ENCODE results near the gene PIK3C2A. TPM values are rescaled to one million over a fixed set of nuclear protein-coding genes. Genes with fewer than 3 reads are reported as not detected.

PIK3C2A gene
- total and polyA plus RNA-seq, 2 donors (not counting 1 experiment from before 2014, with no cell fraction given): 7.0 to 48.8 TPM

DNA sequence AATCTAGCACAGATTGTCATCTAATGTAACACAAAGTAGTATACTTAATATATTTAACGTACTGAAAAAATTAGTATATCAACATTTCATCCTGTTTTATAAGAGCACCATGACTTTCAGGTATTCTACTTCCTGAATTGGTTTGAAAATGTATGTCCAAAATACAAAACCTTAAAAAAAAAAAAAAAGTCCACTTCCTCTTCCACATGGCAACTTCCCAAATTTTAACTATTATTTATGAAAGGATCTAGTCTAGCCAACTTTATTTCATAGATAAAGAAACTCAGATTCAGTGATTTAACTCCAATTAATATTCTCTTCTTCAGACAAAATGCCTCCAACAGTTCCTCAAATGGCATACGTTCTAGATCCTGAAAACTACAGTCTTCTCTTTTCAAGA is 44.0 kb downstream of the PIK3C2A start:
- H3K27me3 ChIP-seq (replicated peaks in 1 of 4; ENCODE audit: control extremely low read depth in 1 of 4, control insufficient read depth in 3 of 4, insufficient read depth in 4 of 4, low read length in 3 of 4): no peaks in the 10 kb centered on the region
- peaks cover 44% of the 10 kb centered on the region for H3K79me2 ChIP-seq (ENCODE audit: control insufficient read depth, insufficient read depth, low read length)
- no peaks in the 10 kb centered on the region for H3K9me3 ChIP-seq (ENCODE audit: control extremely low read depth in 1 of 3, control insufficient read depth in 2 of 3, insufficient read depth in 1 of 3, low read length in 2 of 3)
- WGBS (ENCODE audit: insufficient coverage): 100% methylated on average over 1 of the region's 2 CpGs
- no peak overlapping the region for H3K4me2 ChIP-seq (replicated peaks; ENCODE audit: low read depth, low read length, poor library complexity, severe bottlenecking)
- Mint-ChIP-seq H3K4me1 (peaks cover 48% of the 10 kb centered on the region), H3K27me3 (no peaks in the 10 kb centered on the region), H3K9me3 (ENCODE audit: insufficient read depth) (no peaks in the 10 kb centered on the region), H3K4me3 (no peak overlapping the region), H3K27ac (no peak overlapping the region)
- no peak overlapping the region for H3K27ac ChIP-seq (ENCODE audit: low read length in 2 of 2)
- peaks cover 0 to 8% of the 10 kb centered on the region in 2 experiments for H3K36me3 ChIP-seq (replicated peaks in 1 of 2; ENCODE audit: control extremely low read depth in 1 of 2, control insufficient read depth in 1 of 2, extremely low read depth in 1 of 2, insufficient read depth in 2 of 2, low read length in 1 of 2)
- H4K20me1 ChIP-seq (ENCODE audit: control insufficient read depth, insufficient read depth, low read length, poor library complexity, severe bottlenecking): peaks cover 16% of the 10 kb centered on the region
- no peak for ATAC-seq (ENCODE audit: low read depth)
- DNase-seq: no peak
- H3K9ac ChIP-seq (ENCODE audit: low read length): no peak overlapping the region
- H3K4me1 ChIP-seq (ENCODE audit: control insufficient read depth in 2 of 2, insufficient read depth in 2 of 2, low read length in 2 of 2): peaks cover 19 to 37% of the 10 kb centered on the region in 2 donors
- no peak overlapping the region for H2AFZ ChIP-seq (ENCODE audit: insufficient read depth, low read depth, low read length, poor library complexity, severe bottlenecking)
- CTCF ChIA-PET: no interaction called here
- H3K4me3 ChIP-seq (ENCODE audit: control extremely low read depth in 1 of 5, extremely low read depth in 1 of 5, insufficient read depth in 1 of 5, low read depth in 2 of 5, low read length in 4 of 5): no peak overlapping the region
- intact Hi-C loops (cut with micrococcal nuclease): no loop called here
- POLR2A ChIA-PET: no interaction called here
- TF ChIP-seq, protein P1, sequence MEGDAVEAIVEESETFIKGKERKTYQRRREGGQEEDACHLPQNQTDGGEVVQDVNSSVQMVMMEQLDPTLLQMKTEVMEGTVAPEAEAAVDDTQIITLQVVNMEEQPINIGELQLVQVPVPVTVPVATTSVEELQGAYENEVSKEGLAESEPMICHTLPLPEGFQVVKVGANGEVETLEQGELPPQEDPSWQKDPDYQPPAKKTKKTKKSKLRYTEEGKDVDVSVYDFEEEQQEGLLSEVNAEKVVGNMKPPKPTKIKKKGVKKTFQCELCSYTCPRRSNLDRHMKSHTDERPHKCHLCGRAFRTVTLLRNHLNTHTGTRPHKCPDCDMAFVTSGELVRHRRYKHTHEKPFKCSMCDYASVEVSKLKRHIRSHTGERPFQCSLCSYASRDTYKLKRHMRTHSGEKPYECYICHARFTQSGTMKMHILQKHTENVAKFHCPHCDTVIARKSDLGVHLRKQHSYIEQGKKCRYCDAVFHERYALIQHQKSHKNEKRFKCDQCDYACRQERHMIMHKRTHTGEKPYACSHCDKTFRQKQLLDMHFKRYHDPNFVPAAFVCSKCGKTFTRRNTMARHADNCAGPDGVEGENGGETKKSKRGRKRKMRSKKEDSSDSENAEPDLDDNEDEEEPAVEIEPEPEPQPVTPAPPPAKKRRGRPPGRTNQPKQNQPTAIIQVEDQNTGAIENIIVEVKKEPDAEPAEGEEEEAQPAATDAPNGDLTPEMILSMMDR (IDR thresholded peaks at IDR 0.05): no peak
- TF ChIP-seq EZH2 (IDR thresholded peaks at IDR 0.05; ENCODE audit: borderline replicate concordance, insufficient read depth, low read depth, low read length, poor library complexity, severe bottlenecking): no peak

DNA sequence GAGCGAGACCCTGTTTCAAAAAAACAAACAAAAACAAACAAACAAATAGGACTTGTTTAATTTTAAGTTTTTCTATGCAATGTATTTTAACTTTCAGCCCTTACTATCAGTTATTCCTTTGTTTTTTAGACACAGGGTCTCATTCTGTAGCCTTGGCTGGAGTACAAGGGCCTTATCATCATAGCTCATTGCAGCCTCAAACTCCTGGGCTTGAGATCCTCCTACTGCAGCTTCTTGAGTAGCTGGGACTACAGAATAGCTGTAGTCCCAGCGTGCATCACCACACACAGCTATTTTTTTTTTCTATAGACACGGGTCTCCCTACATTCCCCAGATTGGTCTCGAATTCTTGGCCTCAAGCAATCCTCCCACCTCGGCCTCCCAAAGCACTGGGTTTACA is 44.5 kb downstream of the PIK3C2A start:
- DNase-seq (no peak), ATAC-seq (ENCODE audit: low read depth) (no peak)
- Histone ChIP-seq H3K36me3 (replicated peaks in 1 of 2; ENCODE audit: control extremely low read depth in 1 of 2, control insufficient read depth in 1 of 2, extremely low read depth in 1 of 2, insufficient read depth in 2 of 2, low read length in 1 of 2) (peaks cover 0 to 4% of the 10 kb centered on the region in 2 experiments), H3K27ac (ENCODE audit: low read length in 2 of 2) (no peak overlapping the region), H3K4me1 (ENCODE audit: control insufficient read depth in 2 of 2, insufficient read depth in 2 of 2, low read length in 2 of 2) (peaks cover 19 to 37% of the 10 kb centered on the region in 2 donors), H4K20me1 (ENCODE audit: control insufficient read depth, insufficient read depth, low read length, poor library complexity, severe bottlenecking) (peaks cover 12% of the 10 kb centered on the region), H3K27me3 (replicated peaks in 1 of 4; ENCODE audit: control extremely low read depth in 1 of 4, control insufficient read depth in 3 of 4, insufficient read depth in 4 of 4, low read length in 3 of 4) (no peaks in the 10 kb centered on the region), H3K4me2 (replicated peaks; ENCODE audit: low read depth, low read length, poor library complexity, severe bottlenecking) (no peak overlapping the region), H3K9ac (ENCODE audit: low read length) (no peak overlapping the region), H3K9me3 (ENCODE audit: control extremely low read depth in 1 of 3, control insufficient read depth in 2 of 3, insufficient read depth in 1 of 3, low read length in 2 of 3) (no peaks in the 10 kb centered on the region), H3K79me2 (ENCODE audit: control insufficient read depth, insufficient read depth, low read length) (peaks cover 44% of the 10 kb centered on the region), H3K4me3 (ENCODE audit: control extremely low read depth in 1 of 5, extremely low read depth in 1 of 5, insufficient read depth in 1 of 5, low read depth in 2 of 5, low read length in 4 of 5) (no peak overlapping the region), H2AFZ (ENCODE audit: insufficient read depth, low read depth, low read length, poor library complexity, severe bottlenecking) (no peak overlapping the region)
- no peaks in the 10 kb centered on the region for H3K27me3 Mint-ChIP-seq
- intact Hi-C loops (cut with micrococcal nuclease): no loop called here
- ChIA-PET CTCF (no interaction called here), POLR2A (no interaction called here)
- H3K4me3 Mint-ChIP-seq: no peak overlapping the region
- TF ChIP-seq, protein P1 (IDR thresholded peaks at IDR 0.05): no peak
- no peak for TF ChIP-seq EZH2 (IDR thresholded peaks at IDR 0.05; ENCODE audit: borderline replicate concordance, insufficient read depth, low read depth, low read length, poor library complexity, severe bottlenecking)
- 89% methylated on average over 4 of the region's 5 CpGs for WGBS (ENCODE audit: insufficient coverage)
- no peaks in the 10 kb centered on the region for H3K9me3 Mint-ChIP-seq (ENCODE audit: insufficient read depth)
- H3K27ac Mint-ChIP-seq: peak overlapping the region; percentile 26
- peaks cover 48% of the 10 kb centered on the region for H3K4me1 Mint-ChIP-seq
